SK-N-SH (cell line): ENCODE measurements around the gene TNS4.

Experiments
- CTCF ChIP-seq: fragments of 200-600 bp; sonication (generic); IDR thresholded peaks from 2 replicates; pipeline ENCODE4 v1.6.1; 2017; ENCODE audit warnings: antibody characterized with exemption, mild to moderate bottlenecking, moderate library complexity
- EP300 ChIP-seq, 2 experiments: IDR thresholded peaks; 2 replicates each; pipeline versions ENCODE4 v1.4.0 to v1.6.1; 2012; ENCODE audit warnings: borderline replicate concordance in 1 of 2, low read depth in 1 of 2, low read length in 1 of 2
- EZH2phosphoT487 ChIP-seq: fragments of 200-600 bp; sonication (generic); IDR thresholded peaks from 2 replicates; pipeline ENCODE4 v1.6.1; 2017; ENCODE audit warnings: low read depth, mixed run types, mild to moderate bottlenecking, antibody characterized with exemption, moderate library complexity, borderline replicate concordance
- FOXM1 ChIP-seq: IDR thresholded peaks from 2 replicates; pipeline ENCODE4 v1.4.0; 2012; ENCODE audit warnings: low read depth, mild to moderate bottlenecking
- MAX ChIP-seq: IDR thresholded peaks from 2 replicates; pipeline ENCODE4 v1.4.0; 2012; ENCODE audit warnings: low read depth
- NFIC ChIP-seq: IDR thresholded peaks from 2 replicates; pipeline ENCODE4 v1.4.0; 2012; ENCODE audit warnings: borderline replicate concordance
- RAD21 ChIP-seq: IDR thresholded peaks from 2 replicates; pipeline ENCODE4 v1.6.1; 2012; ENCODE audit warnings: mild to moderate bottlenecking, low read length
- TAF1 ChIP-seq: IDR thresholded peaks from 2 replicates; pipeline ENCODE4 v1.6.1; 2012; ENCODE audit warnings: low read depth, mild to moderate bottlenecking, low read length, moderate library complexity, borderline replicate concordance
- TEAD4 ChIP-seq: IDR thresholded peaks from 2 replicates; pipeline ENCODE4 v1.4.0; 2012; ENCODE audit warnings: mild to moderate bottlenecking, borderline replicate concordance; ENCODE audit not compliant: insufficient read depth
- USF2 ChIP-seq: fragments of 150-350 bp; IDR thresholded peaks from 2 replicates; pipeline ENCODE4 v1.6.1; 2017; ENCODE audit warnings: antibody characterized with exemption, low read length, low read depth, borderline replicate concordance
- YY1 ChIP-seq: IDR thresholded peaks from 2 replicates; pipeline ENCODE4 v1.4.0; 2012; ENCODE audit warnings: low read depth, mild to moderate bottlenecking
- ZBTB33 ChIP-seq: IDR thresholded peaks from 2 replicates; pipeline ENCODE4 v1.4.0; 2012; ENCODE audit warnings: low read depth, borderline replicate concordance

GRCh38 chr17:40541060-40541872, 39.8 kb upstream of the TNS4 start:
- TF ChIP-seq NFIC (no peak), CTCF (no peak), RAD21 (no peak), YY1 (no peak), EP300 (IDR thresholded peaks at IDR 0.05; ENCODE audit: borderline replicate concordance in 1 of 2, low read depth in 1 of 2, low read length in 1 of 2) (no peak), FOXM1 (no peak), ZBTB33 (no peak), TAF1 (no peak), EZH2phosphoT487 (no peak), USF2 (no peak), TEAD4 (no peak), MAX (no peak)
